Neural cell (in vitro differentiated cells): Measurements from ENCODE around the gene FGF14. TPM values are rescaled to one million over a fixed set of nuclear protein-coding genes. Genes with fewer than 3 reads are reported as not detected.

ENCODE experiments used
- H2AFZ ChIP-seq: fragments of 200-600, 300-800 bp; sonication (generic), shearing (Covaris generic); 2 replicates; pipeline ENCODE4 v1.6.0; 2014; ENCODE audit warnings: low read depth, mild to moderate bottlenecking, antibody characterized with exemption, low read length, moderate library complexity
- H3F3A ChIP-seq: fragments of 200-600 bp; shearing (Covaris generic); 2 replicates; pipeline ENCODE4 v1.6.1; 2016; ENCODE audit warnings: mild to moderate bottlenecking, moderate library complexity, mixed read lengths, antibody characterized with exemption, low read length; ENCODE audit not compliant: insufficient read depth, poor library complexity, severe bottlenecking
- H3K27ac ChIP-seq: fragments of 200-600, 300-800 bp; sonication (generic), shearing (Covaris generic); 2 replicates; pipeline ENCODE4 v1.5.1; 2014; ENCODE audit warnings: mild to moderate bottlenecking, low read length, moderate library complexity
- H3K27me3 ChIP-seq: fragments of 300-800, 200-600 bp; sonication (generic), shearing (Covaris generic); 2 replicates; pipeline ENCODE4 v1.6.0; 2014; ENCODE audit warnings: mild to moderate bottlenecking, low read depth, low read length, moderate library complexity; ENCODE audit not compliant: insufficient read depth
- H3K36me3 ChIP-seq: fragments of 300-800, 200-600 bp; sonication (generic), shearing (Covaris generic); 2 replicates; pipeline ENCODE4 v1.5.1; 2014; ENCODE audit warnings: mild to moderate bottlenecking, antibody characterized with exemption, low read length, moderate library complexity; ENCODE audit not compliant: insufficient read depth
- H3K4me2 ChIP-seq: fragments of 300-800, 200-600 bp; sonication (generic), shearing (Covaris generic); 2 replicates; pipeline ENCODE4 v1.6.0; 2014; ENCODE audit warnings: mild to moderate bottlenecking, low read length
- H3K4me3 ChIP-seq: fragments of 300-800, 200-600 bp; sonication (generic), shearing (Covaris generic); 2 replicates; pipeline ENCODE4 v1.5.1; 2014; ENCODE audit warnings: mild to moderate bottlenecking, low read length, moderate library complexity
- H3K79me2 ChIP-seq: fragments of 200-600 bp; shearing (Covaris generic); replicated peaks from 2 replicates; pipeline ENCODE4 v1.6.0; 2014; ENCODE audit warnings: mild to moderate bottlenecking, low read length, moderate library complexity; ENCODE audit not compliant: insufficient read depth
- H3K9ac ChIP-seq: fragments of 300-800, 200-600 bp; sonication (generic), shearing (Covaris generic); 2 replicates; pipeline ENCODE4 v1.6.1; 2016; ENCODE audit warnings: mild to moderate bottlenecking, low read length, mixed read lengths
- H3K9me2 ChIP-seq: fragments of 200-600 bp; shearing (Covaris generic); 2 replicates; pipeline ENCODE4 v1.6.1; 2016; ENCODE audit warnings: mild to moderate bottlenecking, low read length, mixed read lengths; ENCODE audit not compliant: insufficient read depth
- H3K9me3 ChIP-seq: fragments of 200-600, 300-800 bp; sonication (generic), shearing (Covaris generic); 2 replicates; pipeline ENCODE4 v1.6.1; 2016; ENCODE audit warnings: mild to moderate bottlenecking, mixed run types, low read length, moderate library complexity, mixed read lengths
- H4K20me1 ChIP-seq: fragments of 200-600 bp; shearing (Covaris generic); 2 replicates; pipeline ENCODE4 v1.6.1; 2016; ENCODE audit warnings: mild to moderate bottlenecking, mixed run types; ENCODE audit not compliant: insufficient read depth
- EP300 ChIP-seq: fragments of 450-650 bp; conservative IDR thresholded peaks from 2 replicates; pipeline ENCODE4 v1.6.1; 2014; ENCODE audit warnings: antibody characterized with exemption, mild to moderate bottlenecking, moderate library complexity; ENCODE audit not compliant: poor library complexity, severe bottlenecking
- EZH2 ChIP-seq: fragments of 200-600, 300-800 bp; shearing (Covaris generic), sonication (generic); IDR thresholded peaks from 2 replicates; pipeline ENCODE4 v1.6.1; 2014; ENCODE audit warnings: antibody characterized with exemption, low read length, borderline replicate concordance, mild to moderate bottlenecking; ENCODE audit not compliant: insufficient read depth, poor library complexity, severe bottlenecking
- MXI1 ChIP-seq: fragments of 450-650 bp; conservative IDR thresholded peaks from 2 replicates; pipeline ENCODE4 v1.6.1; 2014; ENCODE audit warnings: antibody characterized with exemption, mild to moderate bottlenecking; ENCODE audit not compliant: poor library complexity, severe bottlenecking
- POLR2AphosphoS5 ChIP-seq: IDR thresholded peaks from 2 replicates; pipeline ENCODE4 v1.6.1; 2012
- RAD21 ChIP-seq: fragments of 450-650 bp; conservative IDR thresholded peaks from 2 replicates; pipeline ENCODE4 v1.6.1; 2014; ENCODE audit warnings: antibody characterized with exemption, mild to moderate bottlenecking, moderate library complexity
- SMC3 ChIP-seq: fragments of 450-650 bp; conservative IDR thresholded peaks from 2 replicates; pipeline ENCODE4 v1.6.1; 2014; ENCODE audit warnings: antibody characterized with exemption, mild to moderate bottlenecking, moderate library complexity; ENCODE audit not compliant: poor library complexity
- TAF1 ChIP-seq: IDR thresholded peaks from 2 replicates; pipeline ENCODE4 v1.6.1; 2012; ENCODE audit warnings: low read depth
- polyA plus RNA-seq: library from polyadenylated mRNA; depleted of rRNA; stranded (reverse); fragments of >200 nt; gene quantifications from 2 replicates; pipeline ENCODE4 v1.2.3, GENCODE V29; 2014
- TF ChIP-seq, protein P1 (sequence below): fragments of 450-650 bp; IDR thresholded peaks from 2 replicates; pipeline ENCODE4 v1.5.1; 2014; ENCODE audit warnings: antibody characterized with exemption, mild to moderate bottlenecking, moderate library complexity; ENCODE audit not compliant: poor library complexity, severe bottlenecking
- TF ChIP-seq, protein P2 (sequence below): IDR thresholded peaks from 2 replicates; pipeline ENCODE4 v1.6.1; 2012; ENCODE audit warnings: borderline replicate concordance

Gene FGF14
- polyA plus RNA-seq, 1 donor from 2014 or later, result 36.4 TPM

DNA sequence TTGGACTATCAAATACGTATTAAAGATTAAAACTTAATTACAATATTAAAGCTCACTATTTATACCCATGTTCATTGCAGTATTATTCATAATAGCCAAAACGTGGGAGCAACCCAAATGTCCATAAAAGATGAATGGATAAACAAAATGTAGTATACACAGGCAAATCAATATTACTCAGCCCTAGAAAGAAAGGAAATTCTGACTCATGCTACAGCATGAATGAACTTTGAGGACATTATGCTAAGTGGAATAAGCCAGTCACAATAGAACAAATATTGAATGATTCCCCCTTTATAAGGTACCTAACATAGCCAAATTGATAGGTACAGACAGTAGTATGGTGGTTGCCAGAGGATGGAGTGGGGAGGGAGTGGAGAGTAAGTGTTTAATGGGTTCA lies 457.3 kb downstream of the FGF14 start:
- no peaks in the 10 kb centered on the region for H4K20me1 ChIP-seq
- no peak overlapping the region for H3K9ac ChIP-seq
- TF ChIP-seq SMC3 (no peak), EP300 (no peak), POLR2AphosphoS5 (no peak), MXI1 (no peak), TAF1 (no peak), RAD21 (no peak), EZH2 (no peak)
- TF ChIP-seq, protein P1, sequence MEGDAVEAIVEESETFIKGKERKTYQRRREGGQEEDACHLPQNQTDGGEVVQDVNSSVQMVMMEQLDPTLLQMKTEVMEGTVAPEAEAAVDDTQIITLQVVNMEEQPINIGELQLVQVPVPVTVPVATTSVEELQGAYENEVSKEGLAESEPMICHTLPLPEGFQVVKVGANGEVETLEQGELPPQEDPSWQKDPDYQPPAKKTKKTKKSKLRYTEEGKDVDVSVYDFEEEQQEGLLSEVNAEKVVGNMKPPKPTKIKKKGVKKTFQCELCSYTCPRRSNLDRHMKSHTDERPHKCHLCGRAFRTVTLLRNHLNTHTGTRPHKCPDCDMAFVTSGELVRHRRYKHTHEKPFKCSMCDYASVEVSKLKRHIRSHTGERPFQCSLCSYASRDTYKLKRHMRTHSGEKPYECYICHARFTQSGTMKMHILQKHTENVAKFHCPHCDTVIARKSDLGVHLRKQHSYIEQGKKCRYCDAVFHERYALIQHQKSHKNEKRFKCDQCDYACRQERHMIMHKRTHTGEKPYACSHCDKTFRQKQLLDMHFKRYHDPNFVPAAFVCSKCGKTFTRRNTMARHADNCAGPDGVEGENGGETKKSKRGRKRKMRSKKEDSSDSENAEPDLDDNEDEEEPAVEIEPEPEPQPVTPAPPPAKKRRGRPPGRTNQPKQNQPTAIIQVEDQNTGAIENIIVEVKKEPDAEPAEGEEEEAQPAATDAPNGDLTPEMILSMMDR, result no peak
- TF ChIP-seq, protein P2, sequence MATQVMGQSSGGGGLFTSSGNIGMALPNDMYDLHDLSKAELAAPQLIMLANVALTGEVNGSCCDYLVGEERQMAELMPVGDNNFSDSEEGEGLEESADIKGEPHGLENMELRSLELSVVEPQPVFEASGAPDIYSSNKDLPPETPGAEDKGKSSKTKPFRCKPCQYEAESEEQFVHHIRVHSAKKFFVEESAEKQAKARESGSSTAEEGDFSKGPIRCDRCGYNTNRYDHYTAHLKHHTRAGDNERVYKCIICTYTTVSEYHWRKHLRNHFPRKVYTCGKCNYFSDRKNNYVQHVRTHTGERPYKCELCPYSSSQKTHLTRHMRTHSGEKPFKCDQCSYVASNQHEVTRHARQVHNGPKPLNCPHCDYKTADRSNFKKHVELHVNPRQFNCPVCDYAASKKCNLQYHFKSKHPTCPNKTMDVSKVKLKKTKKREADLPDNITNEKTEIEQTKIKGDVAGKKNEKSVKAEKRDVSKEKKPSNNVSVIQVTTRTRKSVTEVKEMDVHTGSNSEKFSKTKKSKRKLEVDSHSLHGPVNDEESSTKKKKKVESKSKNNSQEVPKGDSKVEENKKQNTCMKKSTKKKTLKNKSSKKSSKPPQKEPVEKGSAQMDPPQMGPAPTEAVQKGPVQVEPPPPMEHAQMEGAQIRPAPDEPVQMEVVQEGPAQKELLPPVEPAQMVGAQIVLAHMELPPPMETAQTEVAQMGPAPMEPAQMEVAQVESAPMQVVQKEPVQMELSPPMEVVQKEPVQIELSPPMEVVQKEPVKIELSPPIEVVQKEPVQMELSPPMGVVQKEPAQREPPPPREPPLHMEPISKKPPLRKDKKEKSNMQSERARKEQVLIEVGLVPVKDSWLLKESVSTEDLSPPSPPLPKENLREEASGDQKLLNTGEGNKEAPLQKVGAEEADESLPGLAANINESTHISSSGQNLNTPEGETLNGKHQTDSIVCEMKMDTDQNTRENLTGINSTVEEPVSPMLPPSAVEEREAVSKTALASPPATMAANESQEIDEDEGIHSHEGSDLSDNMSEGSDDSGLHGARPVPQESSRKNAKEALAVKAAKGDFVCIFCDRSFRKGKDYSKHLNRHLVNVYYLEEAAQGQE, result no peak
- no peak overlapping the region for H2AFZ ChIP-seq
- H3K79me2 ChIP-seq, result no peaks in the 10 kb centered on the region
- H3F3A ChIP-seq, result no peaks in the 10 kb centered on the region
- no peaks in the 10 kb centered on the region for H3K9me2 ChIP-seq
- no peaks in the 10 kb centered on the region for H3K36me3 ChIP-seq
- H3K4me3 ChIP-seq, result no peak overlapping the region
- H3K27me3 ChIP-seq, result no peaks in the 10 kb centered on the region
- H3K4me2 ChIP-seq, result no peak overlapping the region
- no peak overlapping the region for H3K27ac ChIP-seq
- H3K9me3 ChIP-seq, result no peaks in the 10 kb centered on the region

DNA sequence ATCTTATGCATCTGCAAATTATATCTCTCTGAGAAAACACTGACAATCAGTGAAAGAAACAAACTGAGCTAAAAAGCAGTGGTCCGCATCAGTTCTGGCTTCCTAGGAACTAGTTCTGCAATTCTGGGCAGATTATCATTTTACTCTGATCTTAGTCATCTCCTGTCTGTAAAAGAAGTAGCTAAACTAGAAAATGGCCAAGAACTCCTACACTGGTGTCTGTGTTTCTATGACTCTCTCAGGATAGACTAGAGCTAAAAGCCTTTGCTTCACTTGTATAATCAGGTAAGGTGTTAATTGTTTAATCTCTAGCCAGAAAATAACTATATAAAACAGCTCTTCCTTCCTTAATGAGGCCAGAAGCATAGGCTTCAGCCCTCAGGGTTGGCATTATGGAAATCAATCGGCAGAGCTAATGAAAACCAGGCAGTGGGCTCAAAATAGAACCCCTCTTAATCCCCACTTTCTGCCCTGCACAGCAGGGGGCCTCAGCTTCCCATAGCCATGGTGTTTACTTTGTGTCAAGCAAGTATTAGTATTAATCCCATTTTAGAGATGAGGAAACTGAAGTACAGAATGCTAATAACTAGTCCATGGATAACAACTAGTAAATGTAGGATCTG lies 459.2 kb downstream of the FGF14 start:
- H3K4me2 ChIP-seq, result no peak overlapping the region
- no peaks in the 10 kb centered on the region for H3K36me3 ChIP-seq
- H3K9me3 ChIP-seq, result no peaks in the 10 kb centered on the region
- no peak overlapping the region for H3K9ac ChIP-seq
- no peaks in the 10 kb centered on the region for H3F3A ChIP-seq
- H3K4me3 ChIP-seq, result no peak overlapping the region
- H3K27me3 ChIP-seq, result no peaks in the 10 kb centered on the region
- no peak overlapping the region for H2AFZ ChIP-seq
- H3K27ac ChIP-seq, result no peak overlapping the region
- no peak for TF ChIP-seq POLR2AphosphoS5
- TF ChIP-seq MXI1, result no peak
- no peak for TF ChIP-seq EZH2
- no peak for TF ChIP-seq EP300
- H4K20me1 ChIP-seq, result no peaks in the 10 kb centered on the region
- no peaks in the 10 kb centered on the region for H3K79me2 ChIP-seq
- no peaks in the 10 kb centered on the region for H3K9me2 ChIP-seq
